ENCODE results near the gene IFNA8.

The IFNA8 gene

GRCh38 chr9:21414220-21414940 lies 5.5 kb downstream of the IFNA8 start:
- Histone ChIP-seq H3F3A (ENCODE audit: low read depth) (no peaks in the 10 kb centered on the region), H3K4me3 (ENCODE audit: low read length, poor library complexity, severe bottlenecking) (no peak overlapping the region), H4K20me1 (ENCODE audit: insufficient read depth, low read length, poor library complexity, severe bottlenecking) (no peaks in the 10 kb centered on the region), H3K27me3 (ENCODE audit: insufficient read depth, low read length, poor library complexity, severe bottlenecking) (no peaks in the 10 kb centered on the region), H3K9me3 (ENCODE audit: insufficient read depth, low read depth, low read length) (no peaks in the 10 kb centered on the region), H3K36me3 (ENCODE audit: insufficient read depth, low read length) (no peaks in the 10 kb centered on the region), H3K9ac (ENCODE audit: low read depth, low read length, poor library complexity, severe bottlenecking) (no peak overlapping the region), H3K4me1 (ENCODE audit: insufficient read depth, low read length, poor library complexity, severe bottlenecking) (no peaks in the 10 kb centered on the region), H2AFZ (ENCODE audit: low read length) (peak overlapping the region; percentile 69; the same call in 1 of the 2 replicates), H3K9me2 (replicated peaks; ENCODE audit: low read depth, low read length) (no peaks in the 10 kb centered on the region), H3K4me2 (ENCODE audit: low read depth, low read length, poor library complexity, severe bottlenecking) (no peak overlapping the region), H3K79me2 (ENCODE audit: insufficient read depth, low read length) (no peaks in the 10 kb centered on the region)
- TF ChIP-seq EZH2phosphoT487 (IDR thresholded peaks at IDR 0.05; ENCODE audit: borderline replicate concordance): no peak
- TF ChIP-seq CTCF (conservative IDR thresholded peaks at IDR 0.05; ENCODE audit: low read length): no peak

GRCh38 chr9:21415493-21416267 lies 6.8 kb downstream of the IFNA8 start:
- Histone ChIP-seq H3K36me3 (ENCODE audit: insufficient read depth, low read length) (no peaks in the 10 kb centered on the region), H4K20me1 (ENCODE audit: insufficient read depth, low read length, poor library complexity, severe bottlenecking) (no peaks in the 10 kb centered on the region), H3K4me1 (ENCODE audit: insufficient read depth, low read length, poor library complexity, severe bottlenecking) (no peaks in the 10 kb centered on the region), H3K27me3 (ENCODE audit: insufficient read depth, low read length, poor library complexity, severe bottlenecking) (no peaks in the 10 kb centered on the region), H3K9me2 (replicated peaks; ENCODE audit: low read depth, low read length) (no peaks in the 10 kb centered on the region), H3K4me3 (ENCODE audit: low read length, poor library complexity, severe bottlenecking) (no peak overlapping the region), H3K9me3 (ENCODE audit: insufficient read depth, low read depth, low read length) (no peaks in the 10 kb centered on the region), H3K79me2 (ENCODE audit: insufficient read depth, low read length) (no peaks in the 10 kb centered on the region), H3F3A (ENCODE audit: low read depth) (no peaks in the 10 kb centered on the region), H3K9ac (ENCODE audit: low read depth, low read length, poor library complexity, severe bottlenecking) (no peak overlapping the region), H3K4me2 (ENCODE audit: low read depth, low read length, poor library complexity, severe bottlenecking) (no peak overlapping the region), H2AFZ (ENCODE audit: low read length) (no peak overlapping the region)
- no peak for TF ChIP-seq CTCF (conservative IDR thresholded peaks at IDR 0.05; ENCODE audit: low read length)
- no peak for TF ChIP-seq EZH2phosphoT487 (IDR thresholded peaks at IDR 0.05; ENCODE audit: borderline replicate concordance)

GRCh38 chr9:21428235-21428634 lies 19.3 kb downstream of the IFNA8 start:
- Histone ChIP-seq H3K4me2 (ENCODE audit: low read depth, low read length, poor library complexity, severe bottlenecking) (no peak overlapping the region), H3K4me1 (ENCODE audit: insufficient read depth, low read length, poor library complexity, severe bottlenecking) (no peaks in the 10 kb centered on the region), H3K4me3 (ENCODE audit: low read length, poor library complexity, severe bottlenecking) (no peak overlapping the region), H3K27me3 (ENCODE audit: insufficient read depth, low read length, poor library complexity, severe bottlenecking) (no peaks in the 10 kb centered on the region), H3K79me2 (ENCODE audit: insufficient read depth, low read length) (no peaks in the 10 kb centered on the region), H4K20me1 (ENCODE audit: insufficient read depth, low read length, poor library complexity, severe bottlenecking) (no peaks in the 10 kb centered on the region), H3K9ac (ENCODE audit: low read depth, low read length, poor library complexity, severe bottlenecking) (no peak overlapping the region), H3K9me2 (replicated peaks; ENCODE audit: low read depth, low read length) (no peaks in the 10 kb centered on the region), H3K9me3 (ENCODE audit: insufficient read depth, low read depth, low read length) (no peaks in the 10 kb centered on the region), H3F3A (ENCODE audit: low read depth) (no peaks in the 10 kb centered on the region), H2AFZ (ENCODE audit: low read length) (no peak overlapping the region; the same call in 1 of the 2 replicates), H3K36me3 (ENCODE audit: insufficient read depth, low read length) (no peaks in the 10 kb centered on the region)
- no peak for TF ChIP-seq EZH2phosphoT487 (IDR thresholded peaks at IDR 0.05; ENCODE audit: borderline replicate concordance)
- no peak for TF ChIP-seq CTCF (conservative IDR thresholded peaks at IDR 0.05; ENCODE audit: low read length)

Measured in Loucy (cell line).